Forelimb muscle (tissue), 1 donor: Measurements from ENCODE around the gene CFAP46. TPM values are rescaled to one million over a fixed set of nuclear protein-coding genes. Genes with fewer than 3 reads are reported as not detected.

ENCODE experiments used
- DNase-seq: peaks from one replicate; pipeline ENCODE4 v3.0.0-alpha.2; 2013; ENCODE audit warnings: low read depth
- polyA plus RNA-seq: library from polyadenylated mRNA; unstranded; fragments of 120-200 nt; gene quantifications from one replicate; pipeline ENCODE4 v1.2.1, GENCODE V29; 2013; ENCODE audit not compliant: insufficient read length

CFAP46 gene
- 0.24 TPM for polyA plus RNA-seq

- DNase-seq: no peak
Measured at GRCh38 chr10:132942101-132943057, at the start of gene CFAP46. CFAP46 (minus strand) TSS chr10:132942570; CDS start chr10:132942484, 86 bp downstream.

DNA sequence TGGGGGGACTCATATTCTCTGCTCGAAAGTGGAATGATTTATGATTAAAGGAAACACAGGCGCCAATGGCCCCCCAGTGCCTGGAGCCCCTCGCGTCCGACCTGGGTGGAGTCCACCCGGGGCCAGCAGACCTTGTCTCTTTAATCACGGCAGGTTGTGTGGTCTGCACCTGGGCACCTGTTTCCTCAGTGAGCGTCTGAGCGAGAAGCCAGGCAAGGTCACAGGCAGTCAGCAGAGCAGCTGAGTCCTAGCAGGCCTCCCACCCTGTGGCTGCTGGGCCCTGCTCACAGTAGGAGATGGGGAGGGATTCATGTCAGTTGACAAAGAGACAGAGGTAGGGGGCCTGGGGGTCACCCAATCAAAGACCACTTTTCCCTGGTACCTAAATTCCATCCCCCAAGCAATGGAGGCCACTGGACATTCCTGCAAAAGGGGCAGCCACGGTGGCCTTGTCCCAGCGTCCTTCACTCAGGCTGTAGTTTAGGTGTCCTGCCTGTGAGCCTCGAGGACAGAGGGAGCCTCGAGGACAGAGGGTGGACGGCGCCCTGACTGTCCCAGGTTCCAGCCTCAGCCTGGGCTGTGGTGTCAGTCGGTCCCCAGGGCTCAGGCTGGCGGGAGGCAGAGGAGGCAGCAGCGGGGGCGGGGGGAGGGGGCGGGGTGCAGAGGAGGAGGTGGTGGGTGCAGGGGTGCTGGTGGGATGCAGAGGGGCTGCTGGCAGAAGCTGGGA is 49.5 kb upstream of the CFAP46 start:
- DNase-seq: no peak

GRCh38 chr10:132990684-132991545 is 48.5 kb upstream of the CFAP46 start:
- no peak for DNase-seq

DNA sequence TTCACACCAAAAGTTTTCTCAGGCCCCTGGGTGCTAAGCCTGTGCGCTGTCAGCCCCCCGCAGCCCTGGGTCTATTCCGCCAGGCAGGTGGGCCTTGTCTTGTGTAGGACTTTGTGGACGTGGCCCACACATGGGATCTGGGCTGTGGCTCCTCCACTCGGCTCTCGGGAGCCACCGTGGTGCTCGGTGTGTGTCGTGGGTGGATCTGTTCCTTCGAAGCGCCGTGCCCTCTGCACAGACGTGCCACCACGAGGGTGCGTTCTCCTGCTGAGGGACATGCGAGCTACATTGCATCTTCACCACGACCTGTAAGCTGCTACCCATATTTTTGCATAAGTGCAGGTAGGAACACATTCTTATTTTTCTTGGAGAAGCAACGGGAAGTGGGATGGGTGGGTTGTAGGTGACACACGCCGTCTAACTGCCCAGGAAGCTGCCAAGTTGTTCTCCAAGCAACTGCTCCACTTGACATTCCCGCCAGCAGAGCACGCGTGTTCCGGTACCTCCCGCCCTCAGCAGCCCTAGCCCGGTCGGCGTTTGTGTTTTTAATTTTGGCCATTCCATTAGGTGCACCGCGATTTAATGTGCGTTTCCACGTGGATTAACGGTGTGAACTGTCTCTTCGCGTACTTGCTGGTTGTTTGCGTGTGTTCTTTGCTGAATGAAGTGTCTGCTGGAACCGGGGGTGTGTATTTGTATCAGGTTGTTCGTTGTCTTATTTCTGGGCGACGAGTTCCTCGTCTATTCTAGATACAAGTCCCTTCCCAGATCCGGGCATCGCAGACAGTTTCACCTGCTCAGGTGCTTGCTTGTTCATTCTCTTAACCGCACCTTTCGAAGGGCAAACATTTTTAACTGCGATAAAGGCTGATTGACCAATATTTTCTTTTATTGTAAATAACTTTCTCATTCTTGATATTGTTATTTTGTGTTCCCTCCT is 47.4 kb upstream of the CFAP46 start:
- DNase-seq: no peak

DNA sequence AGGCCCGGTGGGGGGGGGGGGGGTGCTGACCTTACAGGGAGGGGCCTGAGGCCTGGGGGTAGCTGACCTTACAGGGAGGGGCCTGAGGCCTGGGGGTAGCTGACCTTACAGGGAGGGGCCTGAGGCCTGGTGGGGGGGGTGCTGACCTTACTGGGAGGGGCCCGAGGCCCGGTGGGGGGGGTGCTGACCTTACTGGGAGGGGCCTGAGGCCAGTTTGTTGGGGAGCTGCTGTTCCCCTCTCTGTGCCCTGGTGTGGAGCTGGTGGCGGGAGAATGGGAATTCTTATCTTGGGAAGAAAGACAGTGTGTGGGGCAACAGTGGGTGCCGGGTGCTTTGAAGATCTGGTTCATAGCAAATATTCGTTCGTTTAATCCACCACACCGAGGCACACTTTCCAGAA is 46.6 kb upstream of the CFAP46 start:
- DNase-seq: no peak

DNA sequence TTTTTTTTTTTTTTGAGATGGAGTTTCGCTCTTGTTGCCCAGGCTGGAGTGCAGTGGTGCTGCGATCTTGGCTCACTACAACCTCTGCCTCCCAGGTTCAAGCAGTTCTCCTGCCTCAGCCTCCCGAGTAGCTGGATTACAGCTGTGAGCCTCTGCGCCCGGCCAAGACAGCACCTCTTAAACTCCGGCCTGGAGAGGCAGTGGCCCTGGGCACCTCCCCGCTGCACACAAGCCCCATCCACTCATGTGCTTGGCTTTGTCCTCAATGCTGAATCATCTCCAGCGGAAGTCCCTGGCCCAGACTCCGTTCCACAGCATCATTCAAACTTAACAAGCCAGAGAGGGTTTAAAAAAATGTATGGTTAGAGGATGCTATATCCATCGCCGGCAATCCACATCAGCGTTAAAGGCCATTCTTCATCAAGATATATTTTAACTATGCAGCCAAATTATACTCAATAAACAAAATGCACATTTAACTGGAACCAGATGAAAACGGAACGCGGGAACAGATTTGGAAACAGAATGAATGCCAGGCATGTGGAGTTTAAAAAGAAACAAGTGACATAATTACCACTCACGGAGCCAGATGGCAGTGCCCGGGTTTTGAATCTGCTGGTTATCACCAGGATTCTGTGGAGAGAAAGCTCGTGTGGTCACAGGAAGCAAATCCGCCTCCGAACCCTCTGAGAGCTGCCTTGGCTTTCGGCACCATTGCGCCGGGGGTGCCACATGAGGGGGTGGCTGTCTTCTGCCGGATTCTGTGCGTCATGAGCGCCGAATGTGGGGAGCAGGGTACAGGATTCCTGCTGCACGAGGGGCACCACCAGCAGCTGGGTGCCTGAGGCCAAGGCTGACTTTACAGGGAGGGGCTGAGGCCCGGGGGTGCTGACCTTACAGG is 45.6 kb upstream of the CFAP46 start:
- DNase-seq: peak; percentile 66

GRCh38 chr10:132986978-132987377 is 44.6 kb upstream of the CFAP46 start:
- DNase-seq: no peak

DNA sequence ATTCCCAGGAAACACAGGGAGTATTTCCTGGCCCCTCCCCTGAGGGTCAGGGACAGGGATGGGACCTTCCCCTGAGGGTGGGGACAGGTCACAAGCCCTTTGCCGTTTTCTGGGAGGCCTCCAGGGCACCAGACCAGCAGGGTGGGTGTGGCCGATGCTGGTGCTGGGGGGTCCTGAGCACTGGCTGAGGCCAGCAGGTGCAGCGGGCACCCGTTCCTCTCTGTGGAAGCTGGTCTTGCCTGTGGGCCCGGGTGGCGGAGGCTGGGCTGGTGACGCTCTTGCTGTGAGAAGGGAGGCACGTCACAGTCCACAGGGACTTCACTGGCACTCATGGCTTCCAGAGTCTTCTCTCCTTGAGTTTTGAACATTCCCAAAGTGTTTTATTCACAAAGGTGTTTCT is 44.2 kb upstream of the CFAP46 start:
- no peak for DNase-seq

GRCh38 chr10:132986076-132986475 is 43.7 kb upstream of the CFAP46 start:
- DNase-seq: no peak

- no peak for DNase-seq
Measured at GRCh38 chr10:132985546-132985900, 43.2 kb upstream of the CFAP46 start.

DNA sequence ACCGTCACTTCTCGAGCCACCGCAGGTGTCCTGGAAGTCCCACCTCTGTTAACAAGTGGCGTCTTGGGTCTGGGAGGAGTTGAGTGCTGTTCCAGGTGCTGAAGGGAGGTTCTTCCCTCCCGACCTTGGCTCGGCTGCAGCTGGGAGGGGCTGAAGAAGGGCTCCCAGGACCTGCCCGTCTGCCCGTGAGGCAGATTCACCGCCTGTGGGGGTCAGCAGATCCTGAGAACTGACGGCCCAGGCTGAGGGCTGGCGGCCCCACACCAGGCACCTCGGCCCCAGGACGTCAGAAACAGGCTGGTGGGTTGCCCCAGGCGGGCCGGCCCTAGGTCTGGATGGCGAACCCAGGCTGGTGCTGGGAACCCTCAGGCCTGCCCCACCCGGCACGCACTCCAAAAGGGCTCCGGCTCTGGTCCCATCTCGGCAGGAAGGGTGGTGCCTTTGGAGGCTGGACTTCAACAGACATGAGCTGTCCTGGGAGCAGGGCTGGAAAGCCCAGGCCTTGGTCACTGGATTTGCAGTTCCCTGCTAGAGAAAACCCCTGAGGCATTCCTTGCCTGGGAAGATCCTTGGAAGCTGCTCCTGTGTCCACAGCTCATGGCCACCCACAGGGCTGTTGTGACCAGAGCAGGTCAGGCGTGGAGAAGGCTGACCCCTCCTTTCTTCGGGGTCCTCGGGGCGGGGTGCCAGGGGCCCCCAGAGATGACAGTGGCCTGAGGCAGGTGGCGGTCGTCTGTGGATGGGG is 42.6 kb upstream of the CFAP46 start:
- no peak for DNase-seq

GRCh38 chr10:132984008-132984295 is 41.6 kb upstream of the CFAP46 start:
- no peak for DNase-seq

DNA sequence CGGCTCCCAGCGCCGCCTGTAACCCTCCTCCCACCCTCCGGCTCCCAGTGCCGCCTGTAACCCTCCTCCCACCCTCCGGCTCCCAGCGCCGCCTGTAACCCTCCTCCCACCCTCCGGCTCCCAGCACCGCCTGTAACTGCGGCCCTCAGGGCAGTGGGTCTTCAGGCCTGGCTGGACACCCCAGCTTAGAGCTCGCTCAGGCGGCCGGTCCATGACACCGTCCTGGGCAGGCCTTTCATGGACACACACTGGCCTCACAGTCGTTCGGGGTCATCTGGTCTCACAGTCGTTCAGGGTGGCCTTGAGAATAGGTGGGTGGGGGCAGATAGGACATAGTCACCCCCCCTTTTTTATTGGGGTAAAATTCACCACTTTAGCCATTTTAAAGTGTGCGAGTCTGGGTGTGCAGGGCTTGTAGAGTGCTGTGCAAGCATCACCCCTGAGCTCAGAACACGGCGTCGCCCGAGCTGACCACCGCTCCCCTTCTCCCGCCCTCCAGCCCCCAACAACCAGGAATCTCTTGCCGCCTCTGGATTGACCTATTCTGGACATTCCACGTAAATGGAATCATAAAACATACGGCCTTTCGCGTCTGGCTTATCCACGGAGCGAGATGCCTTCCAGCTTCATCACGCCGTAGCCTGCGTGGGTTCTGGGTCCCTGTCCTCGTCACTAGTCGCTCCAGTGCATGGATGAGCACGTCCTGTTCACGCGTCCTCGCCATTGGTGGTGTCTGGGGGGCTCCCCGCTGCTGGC is 41.1 kb upstream of the CFAP46 start:
- no peak for DNase-seq

DNA sequence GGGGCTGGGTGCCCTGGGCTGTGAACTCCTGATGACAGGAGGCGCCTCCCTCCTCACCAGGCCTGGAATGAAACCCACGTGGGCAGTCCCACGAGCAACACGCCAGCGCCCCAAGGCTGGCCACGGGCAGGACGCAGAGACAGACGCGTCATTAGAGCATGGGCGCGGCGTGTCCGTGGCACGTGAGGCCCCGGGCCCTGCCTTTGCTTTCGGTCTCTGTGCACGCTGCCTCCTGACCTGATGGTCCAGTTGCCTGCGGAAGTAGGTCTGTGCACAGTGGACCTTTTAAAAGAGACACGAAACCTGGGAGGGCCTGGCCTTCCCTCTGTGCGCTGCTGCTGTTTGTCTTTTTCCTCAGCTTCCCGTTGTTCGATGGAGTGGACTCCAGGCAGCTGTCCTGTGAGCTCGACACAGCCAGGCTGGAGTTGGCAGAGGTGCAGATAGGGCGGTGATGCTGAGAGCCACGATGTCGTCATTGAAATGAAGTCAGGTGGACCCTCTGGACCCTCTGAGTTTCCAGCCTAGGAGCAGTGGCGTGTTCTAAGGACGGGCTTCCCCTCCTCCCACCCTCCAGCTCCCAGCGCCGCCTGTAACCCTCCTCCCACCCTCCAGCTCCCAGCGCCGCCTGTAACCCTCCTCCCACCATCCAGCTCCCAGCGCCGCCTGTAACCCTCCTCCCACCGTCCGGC is 40.1 kb upstream of the CFAP46 start:
- no peak for DNase-seq

- no peak for DNase-seq
Measured at GRCh38 chr10:132981746-132982145, 39.4 kb upstream of the CFAP46 start.

- DNase-seq: no peak
Measured at GRCh38 chr10:132981173-132981555, 38.8 kb upstream of the CFAP46 start.

DNA sequence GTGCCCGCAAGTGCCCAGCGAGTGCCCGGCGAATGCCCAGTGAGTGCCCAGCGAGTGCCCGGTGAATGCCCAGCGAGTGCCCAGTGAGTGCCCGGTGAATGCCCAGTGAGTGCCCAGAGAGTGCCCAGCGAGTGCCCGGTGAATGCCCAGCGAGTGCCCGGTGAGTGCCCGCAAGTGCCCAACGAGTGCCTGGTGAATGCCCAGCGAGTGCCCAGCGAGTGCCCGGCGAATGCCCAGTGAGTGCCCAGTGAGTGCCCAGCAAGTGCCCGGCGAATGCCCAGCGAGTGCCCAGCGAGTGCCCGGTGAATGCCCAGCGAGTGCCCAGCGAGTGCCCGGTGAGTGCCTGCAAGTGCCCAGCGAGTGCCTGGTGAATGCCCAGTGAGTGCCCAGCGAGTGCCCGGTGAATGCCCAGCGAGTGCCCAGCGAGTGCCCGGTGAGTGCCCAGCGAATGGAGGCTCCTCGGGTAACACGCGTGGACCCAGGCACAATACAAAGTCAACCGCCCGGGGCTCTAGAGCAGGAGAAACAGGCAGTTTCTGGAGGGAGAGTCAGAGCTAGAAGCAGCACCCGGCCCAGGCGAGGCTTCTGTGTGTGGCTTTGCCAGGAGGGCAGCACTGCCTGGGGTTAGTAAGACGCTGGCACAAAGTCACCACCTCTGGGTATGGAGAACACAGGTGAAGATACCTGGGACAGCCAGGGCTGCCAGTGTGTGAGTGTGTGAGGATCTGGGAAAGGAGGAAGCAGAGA is 38.2 kb upstream of the CFAP46 start:
- DNase-seq: no peak
